Vagina (tissue), 2 donors: ENCODE data around the gene PRRX1. TPM values are rescaled to one million over a fixed set of nuclear protein-coding genes. Genes with fewer than 3 reads are reported as not detected.

Experiments
- DNase-seq, 2 donors: peaks; one replicate each; pipeline ENCODE4 v3.0.0-alpha.2; 2017; ENCODE audit errors: extremely low spot score in 2 of 2
- H3K27ac ChIP-seq: fragments of 200-600 bp; sonication (generic); one replicate; pipeline ENCODE4 v1.5.1; 2019
- H3K27me3 ChIP-seq: fragments of 200-600 bp; sonication (generic); one replicate; pipeline ENCODE4 v1.5.1; 2019
- H3K36me3 ChIP-seq, 2 donors: fragments of 200-600 bp; sonication (generic); one replicate each; pipeline ENCODE4 v1.5.1; 2017 to 2019
- H3K4me1 ChIP-seq: fragments of 200-600 bp; sonication (generic); one replicate; pipeline ENCODE4 v1.5.1; 2019
- H3K4me3 ChIP-seq, 2 donors: fragments of 200-600 bp; sonication (generic); 1 replicate in 1 of 2; 2 replicates in 1 of 2; pipeline ENCODE4 v1.5.1; 2016 to 2019
- H3K9me3 ChIP-seq: fragments of 200-600 bp; sonication (generic); one replicate; pipeline ENCODE4 v1.5.1; 2019
- CTCF ChIP-seq, 3 experiments: fragments of 450-650 bp in 2 of 3; fragments of 200-600 bp in 1 of 3; sonication (generic) in 1 of 3; IDR thresholded peaks; one replicate each; pipeline ENCODE4 v1.5.1; 2017 to 2019; ENCODE audit warnings: antibody characterized with exemption in 3 of 3, mild to moderate bottlenecking in 2 of 3, moderate library complexity in 2 of 3
- POLR2A ChIP-seq, 2 donors: fragments of 450-650 bp; IDR thresholded peaks; one replicate each; pipeline ENCODE4 v1.6.1; 2017; ENCODE audit warnings: antibody characterized with exemption in 2 of 2, mild to moderate bottlenecking in 2 of 2, moderate library complexity in 2 of 2
- POLR2AphosphoS5 ChIP-seq, 2 donors: sonication (generic); formaldehyde crosslinking; IDR thresholded peaks; one replicate each; pipeline ENCODE4 v1.9.0; 2017; ENCODE audit warnings: antibody characterized with exemption in 2 of 2, mild to moderate bottlenecking in 2 of 2, low read depth in 1 of 2; ENCODE audit not compliant: insufficient read depth in 1 of 2
- intact Hi-C: fragments of 100-400 bp; cut with DNase I; formaldehyde crosslinking; loops from one replicate; pipeline ENCODE4 v1.15.1; 2023
- total RNA-seq: library from RNA; depleted of rRNA; stranded (reverse); fragments of >200 nt; gene quantifications from one replicate; pipeline ENCODE4 v1.2.3, GENCODE V29; 2016

PRRX1 gene
- total RNA-seq, 1 donor from 2014 or later: 108 TPM

- no peaks in the 10 kb centered on the region for H3K9me3 ChIP-seq
- no peaks in the 10 kb centered on the region for H3K27me3 ChIP-seq
- H3K36me3 ChIP-seq: no peaks in the 10 kb centered on the region
- no peak for TF ChIP-seq POLR2A (IDR thresholded peaks at IDR 0.05)
- TF ChIP-seq CTCF (IDR thresholded peaks at IDR 0.05): no peak
- no peak for TF ChIP-seq POLR2AphosphoS5 (IDR thresholded peaks at IDR 0.05; ENCODE audit: insufficient read depth in 1 of 2, low read depth in 1 of 2)
- H3K4me3 ChIP-seq: no peak overlapping the region
- DNase-seq: no peak
- intact Hi-C loops: no loop called here
- no peaks in the 10 kb centered on the region for H3K4me1 ChIP-seq
- no peak overlapping the region for H3K27ac ChIP-seq
Observed at GRCh38 chr1:170640581-170640980, 23.4 kb upstream of the PRRX1 start.

- Histone ChIP-seq H3K27me3 (no peaks in the 10 kb centered on the region), H3K27ac (no peak overlapping the region), H3K9me3 (no peaks in the 10 kb centered on the region), H3K36me3 (no peaks in the 10 kb centered on the region), H3K4me3 (no peak overlapping the region), H3K4me1 (peaks cover 23% of the 10 kb centered on the region)
- intact Hi-C loops: no loop called here
- DNase-seq: no peak
- TF ChIP-seq CTCF (IDR thresholded peaks at IDR 0.05) (no peak), POLR2AphosphoS5 (IDR thresholded peaks at IDR 0.05; ENCODE audit: insufficient read depth in 1 of 2, low read depth in 1 of 2) (no peak), POLR2A (IDR thresholded peaks at IDR 0.05) (no peak)
Observed at GRCh38 chr1:170657275-170657853, 6.6 kb upstream of the PRRX1 start.

- Histone ChIP-seq H3K27me3 (no peaks in the 10 kb centered on the region), H3K4me1 (peaks cover 27% of the 10 kb centered on the region), H3K4me3 (peak overlapping the region in 1 of 2 donors; percentile 11), H3K36me3 (no peaks in the 10 kb centered on the region), H3K9me3 (no peaks in the 10 kb centered on the region), H3K27ac (peak overlapping the region; percentile 99)
- intact Hi-C loops: loop anchor here (5.0 to 10.0 kb wide), 2 partner anchors 127 to 445 kb away; partner anchors contain the start of gene GORAB
- no peak for TF ChIP-seq POLR2A (IDR thresholded peaks at IDR 0.05)
- no peak for TF ChIP-seq POLR2AphosphoS5 (IDR thresholded peaks at IDR 0.05; ENCODE audit: insufficient read depth in 1 of 2, low read depth in 1 of 2)
- TF ChIP-seq CTCF (IDR thresholded peaks at IDR 0.05): no peak
- DNase-seq: no peak
Observed at GRCh38 chr1:170659399-170660035, 4.4 kb upstream of the PRRX1 start.

- no peak for DNase-seq
- Histone ChIP-seq H3K36me3 (no peaks in the 10 kb centered on the region), H3K9me3 (no peaks in the 10 kb centered on the region), H3K27ac (peak overlapping the region; percentile 99), H3K27me3 (no peaks in the 10 kb centered on the region), H3K4me1 (peaks cover 27% of the 10 kb centered on the region), H3K4me3 (peak overlapping the region in 1 of 2 donors; percentile 91)
- TF ChIP-seq POLR2AphosphoS5 (IDR thresholded peaks at IDR 0.05; ENCODE audit: insufficient read depth in 1 of 2, low read depth in 1 of 2) (peak in 1 of 2 donors; percentile 48), POLR2A (IDR thresholded peaks at IDR 0.05) (no peak), CTCF (IDR thresholded peaks at IDR 0.05) (no peak)
- intact Hi-C loops: loop anchor here (5.0 to 10.0 kb wide), 2 partner anchors 128 to 445 kb away; partner anchors contain the start of gene GORAB
Observed at GRCh38 chr1:170660281-170660713, 3.6 kb upstream of the PRRX1 start.
